Nephron progenitor cell (in vitro differentiated cells): ENCODE measurements around the gene TRMU.

Experiments used
- DNase-seq: peaks from one replicate; pipeline ENCODE4 v3.0.0; 2021
- H3K27ac Mint-ChIP-seq: 2 replicates; pipeline ENCODE4 v1.8.0; 2021; ENCODE audit warnings: mild to moderate bottlenecking, moderate library complexity, mixed read lengths
- H3K27me3 Mint-ChIP-seq: 2 replicates; pipeline ENCODE4 v1.8.0; 2021; ENCODE audit warnings: mild to moderate bottlenecking, low read depth, mixed read lengths; ENCODE audit not compliant: poor library complexity
- H3K36me3 Mint-ChIP-seq: 2 replicates; pipeline ENCODE4 v1.8.0; 2021; ENCODE audit warnings: low read depth, mixed read lengths
- H3K4me1 Mint-ChIP-seq: 2 replicates; pipeline ENCODE4 v1.8.0; 2021; ENCODE audit warnings: mixed read lengths
- H3K4me3 Mint-ChIP-seq: 2 replicates; pipeline ENCODE4 v1.8.0; 2021; ENCODE audit warnings: mild to moderate bottlenecking, moderate library complexity, mixed read lengths
- H3K9me3 Mint-ChIP-seq: 2 replicates; pipeline ENCODE4 v1.8.0; 2021; ENCODE audit warnings: mild to moderate bottlenecking, moderate library complexity, mixed read lengths
- CTCF ChIP-seq: fragments of 200-600 bp; sonication (generic); IDR thresholded peaks from 2 replicates; pipeline ENCODE4 v1.5.0; 2021; ENCODE audit warnings: antibody characterized with exemption

TRMU gene

GRCh38 chr22:46369716-46370583 lies 34.4 kb downstream of the TRMU start:
- DNase-seq, result no peak
- Mint-ChIP-seq H3K9me3 (peaks cover 6% of the 10 kb centered on the region), H3K36me3 (peaks cover 7% of the 10 kb centered on the region), H3K4me1 (peaks cover 19% of the 10 kb centered on the region), H3K4me3 (no peak overlapping the region), H3K27me3 (no peaks in the 10 kb centered on the region), H3K27ac (no peak overlapping the region)
- no peak for TF ChIP-seq CTCF

- H3K4me1 Mint-ChIP-seq, result peaks cover 25% of the 10 kb centered on the region
- H3K9me3 Mint-ChIP-seq, result peaks cover 13% of the 10 kb centered on the region
- DNase-seq, result no peak
- H3K27me3 Mint-ChIP-seq, result no peaks in the 10 kb centered on the region
- TF ChIP-seq CTCF, result no peak
- H3K27ac Mint-ChIP-seq, result no peak overlapping the region
- H3K4me3 Mint-ChIP-seq, result no peak overlapping the region
- peaks cover 15% of the 10 kb centered on the region for H3K36me3 Mint-ChIP-seq
These were observed 35.2 kb downstream of the TRMU start for GRCh38 chr22:46370584-46371291.

GRCh38 chr22:46371623-46372226 lies 36.2 kb downstream of the TRMU start:
- Mint-ChIP-seq H3K27ac (no peak overlapping the region), H3K9me3 (peaks cover 23% of the 10 kb centered on the region), H3K4me1 (peaks cover 31% of the 10 kb centered on the region), H3K27me3 (no peaks in the 10 kb centered on the region), H3K36me3 (peaks cover 24% of the 10 kb centered on the region), H3K4me3 (no peak overlapping the region)
- DNase-seq, result no peak
- no peak for TF ChIP-seq CTCF

GRCh38 chr22:46372686-46373085 lies 37.2 kb downstream of the TRMU start:
- Mint-ChIP-seq H3K27me3 (no peaks in the 10 kb centered on the region), H3K27ac (no peak overlapping the region), H3K4me3 (no peak overlapping the region), H3K9me3 (peaks cover 32% of the 10 kb centered on the region), H3K36me3 (peaks cover 34% of the 10 kb centered on the region), H3K4me1 (peaks cover 40% of the 10 kb centered on the region)
- DNase-seq, result no peak
- TF ChIP-seq CTCF, result no peak

GRCh38 chr22:46373159-46373558 lies 37.6 kb downstream of the TRMU start:
- no peak overlapping the region for H3K4me3 Mint-ChIP-seq
- H3K36me3 Mint-ChIP-seq, result peaks cover 35% of the 10 kb centered on the region
- DNase-seq, result no peak

More at GRCh38 chr22:46373159-46373558, 37.6 kb downstream of the TRMU start:
- TF ChIP-seq CTCF, result no peak
- no peaks in the 10 kb centered on the region for H3K27me3 Mint-ChIP-seq
- no peak overlapping the region for H3K27ac Mint-ChIP-seq
- peaks cover 44% of the 10 kb centered on the region for H3K4me1 Mint-ChIP-seq
- peaks cover 32% of the 10 kb centered on the region for H3K9me3 Mint-ChIP-seq
